GM12874 (cell line): ENCODE data around the gene GUCA2B.

Experiments
- CTCF ChIP-seq: IDR thresholded peaks from 2 replicates; pipeline ENCODE4 v1.5.1; 2011; ENCODE audit warnings: low read depth, mild to moderate bottlenecking, control low read depth, low read length, moderate library complexity; ENCODE audit not compliant: insufficient read depth

Gene GUCA2B

GRCh38 chr1:42192106-42192505 lies 38.9 kb downstream of the GUCA2B start:
- TF ChIP-seq CTCF = no peak

DNA sequence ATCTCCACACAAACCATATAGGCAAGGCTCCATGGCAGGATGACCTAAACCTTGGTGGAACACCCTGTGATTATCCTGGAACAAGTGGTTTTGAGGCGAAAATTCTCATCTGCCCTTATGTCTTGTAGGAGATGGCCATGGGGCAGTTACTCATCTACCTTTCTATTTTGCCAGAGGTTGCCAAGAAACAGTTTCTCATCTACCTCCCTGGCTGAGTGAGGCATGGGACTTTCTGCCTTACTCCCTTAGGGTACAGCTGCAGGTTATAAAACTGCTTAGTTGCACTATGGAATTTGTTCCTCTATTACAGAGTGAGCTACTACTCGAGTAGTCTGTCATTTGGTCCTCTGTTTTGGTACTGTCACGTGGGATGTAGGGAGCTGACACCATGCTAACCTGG lies 42.6 kb downstream of the GUCA2B start:
- no peak for TF ChIP-seq CTCF

- TF ChIP-seq CTCF = no peak
These were observed 45.0 kb downstream of the GUCA2B start for GRCh38 chr1:42198251-42198650.

DNA sequence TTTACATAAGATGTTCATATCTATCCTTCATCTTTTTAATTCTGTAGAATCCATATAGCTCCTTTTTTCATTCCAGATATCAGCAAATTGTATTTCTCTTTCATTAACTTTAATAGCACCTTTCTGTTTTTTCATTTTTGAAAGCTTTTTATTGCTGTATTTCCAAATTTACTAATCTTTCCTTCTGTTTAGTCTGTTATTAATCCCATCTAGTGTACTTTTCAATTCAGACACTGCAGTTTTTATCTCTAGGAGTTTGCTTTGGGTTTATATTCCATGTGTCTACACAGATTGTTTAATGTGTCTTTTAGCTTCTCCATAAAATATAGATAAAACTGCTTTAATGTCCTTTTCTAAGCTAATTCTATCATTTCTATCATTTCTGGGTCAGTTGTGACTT lies 48.8 kb downstream of the GUCA2B start:
- TF ChIP-seq CTCF = no peak
